LNCAP (cell line): ENCODE results near the gene ANKLE1.

ENCODE experiments used
- TF ChIP-seq, protein P1 (sequence below): fragments of 450-650 bp; IDR thresholded peaks from 2 replicates; pipeline ENCODE4 v1.5.1; 2017; ENCODE audit warnings: mild to moderate bottlenecking

The ANKLE1 gene, protein sequence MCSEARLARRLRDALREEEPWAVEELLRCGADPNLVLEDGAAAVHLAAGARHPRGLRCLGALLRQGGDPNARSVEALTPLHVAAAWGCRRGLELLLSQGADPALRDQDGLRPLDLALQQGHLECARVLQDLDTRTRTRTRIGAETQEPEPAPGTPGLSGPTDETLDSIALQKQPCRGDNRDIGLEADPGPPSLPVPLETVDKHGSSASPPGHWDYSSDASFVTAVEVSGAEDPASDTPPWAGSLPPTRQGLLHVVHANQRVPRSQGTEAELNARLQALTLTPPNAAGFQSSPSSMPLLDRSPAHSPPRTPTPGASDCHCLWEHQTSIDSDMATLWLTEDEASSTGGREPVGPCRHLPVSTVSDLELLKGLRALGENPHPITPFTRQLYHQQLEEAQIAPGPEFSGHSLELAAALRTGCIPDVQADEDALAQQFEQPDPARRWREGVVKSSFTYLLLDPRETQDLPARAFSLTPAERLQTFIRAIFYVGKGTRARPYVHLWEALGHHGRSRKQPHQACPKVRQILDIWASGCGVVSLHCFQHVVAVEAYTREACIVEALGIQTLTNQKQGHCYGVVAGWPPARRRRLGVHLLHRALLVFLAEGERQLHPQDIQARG

DNA sequence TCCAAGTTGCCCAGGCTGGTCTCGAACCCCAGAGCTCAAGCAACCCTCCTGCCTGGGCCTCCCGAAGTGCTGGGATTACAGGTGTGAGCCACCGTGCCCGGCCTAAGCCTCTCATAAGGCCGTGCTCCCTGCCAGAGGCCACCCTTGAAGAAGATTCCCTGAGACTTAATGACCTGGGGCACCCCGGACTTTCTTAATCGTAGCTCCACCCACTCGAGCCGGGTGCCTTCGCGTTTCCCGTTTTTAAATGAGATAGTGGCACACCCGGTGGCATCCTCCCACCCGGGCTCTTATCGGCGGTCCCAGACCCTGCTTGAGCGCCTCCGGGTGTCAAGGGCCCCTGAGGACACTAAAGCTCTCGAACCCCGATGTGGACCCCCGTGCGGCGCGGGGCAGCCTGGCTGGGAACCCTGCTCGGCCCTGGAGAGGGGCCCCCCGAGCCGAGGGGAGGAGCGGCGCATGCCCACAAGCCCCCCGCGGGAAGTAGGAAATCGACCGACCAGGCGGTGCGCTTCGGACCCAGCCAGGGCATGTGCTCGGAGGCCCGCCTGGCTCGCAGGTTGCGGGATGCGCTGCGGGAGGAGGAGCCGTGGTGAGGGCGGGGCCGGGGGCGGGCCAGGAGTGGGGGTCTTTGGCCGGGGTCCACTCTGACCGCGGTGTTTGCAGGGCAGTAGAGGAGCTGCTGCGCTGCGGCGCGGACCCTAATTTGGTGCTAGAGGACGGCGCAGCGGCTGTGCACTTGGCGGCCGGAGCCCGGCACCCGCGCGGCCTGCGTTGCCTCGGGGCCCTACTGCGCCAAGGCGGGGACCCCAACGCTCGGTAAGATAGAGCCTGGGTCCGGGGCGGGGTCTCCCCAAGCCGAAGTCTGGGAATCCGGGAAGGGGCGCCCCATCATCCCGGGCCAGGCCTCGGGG is at the start of gene ANKLE1:
ANKLE1 (plus strand) TSS at position 511 of the 914 bp plus-strand sequence; CDS start at position 531, 20 bp downstream.
- TF ChIP-seq, protein P1, sequence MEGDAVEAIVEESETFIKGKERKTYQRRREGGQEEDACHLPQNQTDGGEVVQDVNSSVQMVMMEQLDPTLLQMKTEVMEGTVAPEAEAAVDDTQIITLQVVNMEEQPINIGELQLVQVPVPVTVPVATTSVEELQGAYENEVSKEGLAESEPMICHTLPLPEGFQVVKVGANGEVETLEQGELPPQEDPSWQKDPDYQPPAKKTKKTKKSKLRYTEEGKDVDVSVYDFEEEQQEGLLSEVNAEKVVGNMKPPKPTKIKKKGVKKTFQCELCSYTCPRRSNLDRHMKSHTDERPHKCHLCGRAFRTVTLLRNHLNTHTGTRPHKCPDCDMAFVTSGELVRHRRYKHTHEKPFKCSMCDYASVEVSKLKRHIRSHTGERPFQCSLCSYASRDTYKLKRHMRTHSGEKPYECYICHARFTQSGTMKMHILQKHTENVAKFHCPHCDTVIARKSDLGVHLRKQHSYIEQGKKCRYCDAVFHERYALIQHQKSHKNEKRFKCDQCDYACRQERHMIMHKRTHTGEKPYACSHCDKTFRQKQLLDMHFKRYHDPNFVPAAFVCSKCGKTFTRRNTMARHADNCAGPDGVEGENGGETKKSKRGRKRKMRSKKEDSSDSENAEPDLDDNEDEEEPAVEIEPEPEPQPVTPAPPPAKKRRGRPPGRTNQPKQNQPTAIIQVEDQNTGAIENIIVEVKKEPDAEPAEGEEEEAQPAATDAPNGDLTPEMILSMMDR = no peak

DNA sequence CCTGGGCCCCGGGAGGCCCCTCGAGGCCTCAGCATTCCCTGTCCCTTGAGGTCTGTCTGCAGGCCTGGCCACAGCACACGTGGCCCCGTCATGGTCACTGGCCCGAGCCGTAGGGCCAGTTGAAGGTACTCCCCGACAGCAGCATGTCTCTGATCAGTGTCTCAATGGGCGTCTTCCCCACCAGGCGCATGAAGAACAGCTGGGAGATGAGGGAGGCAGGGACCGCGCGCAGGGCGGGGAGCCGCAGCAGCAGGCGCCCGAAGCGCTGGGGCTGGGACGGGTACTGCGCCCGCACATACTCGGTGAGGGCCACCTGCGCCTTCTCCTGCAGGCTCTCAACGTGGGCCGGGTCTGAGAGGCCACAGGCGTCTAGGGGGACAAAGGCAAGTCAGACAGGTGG is 49.4 kb upstream of the ANKLE1 start:
- TF ChIP-seq, protein P1 = no peak

DNA sequence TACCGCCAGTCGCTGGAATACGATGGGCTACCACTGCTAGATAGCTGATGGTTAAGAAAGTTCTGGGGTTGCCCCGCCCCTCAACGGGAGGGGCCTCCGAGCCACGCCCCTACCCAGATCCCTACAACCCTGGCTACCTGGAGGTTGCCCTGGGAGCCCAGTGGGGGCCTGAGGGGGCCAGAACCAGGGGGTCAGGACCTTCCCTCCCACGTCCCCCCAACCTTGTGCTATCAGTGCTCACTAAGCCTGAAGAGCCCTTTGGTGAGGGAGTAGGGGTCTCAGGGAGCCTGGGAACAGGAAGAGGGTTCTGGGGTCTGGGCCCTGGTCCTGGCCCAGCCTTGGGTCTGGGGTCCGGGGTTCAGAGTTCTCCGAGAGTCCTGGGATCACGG is 46.8 kb upstream of the ANKLE1 start:
- TF ChIP-seq, protein P1 = no peak

DNA sequence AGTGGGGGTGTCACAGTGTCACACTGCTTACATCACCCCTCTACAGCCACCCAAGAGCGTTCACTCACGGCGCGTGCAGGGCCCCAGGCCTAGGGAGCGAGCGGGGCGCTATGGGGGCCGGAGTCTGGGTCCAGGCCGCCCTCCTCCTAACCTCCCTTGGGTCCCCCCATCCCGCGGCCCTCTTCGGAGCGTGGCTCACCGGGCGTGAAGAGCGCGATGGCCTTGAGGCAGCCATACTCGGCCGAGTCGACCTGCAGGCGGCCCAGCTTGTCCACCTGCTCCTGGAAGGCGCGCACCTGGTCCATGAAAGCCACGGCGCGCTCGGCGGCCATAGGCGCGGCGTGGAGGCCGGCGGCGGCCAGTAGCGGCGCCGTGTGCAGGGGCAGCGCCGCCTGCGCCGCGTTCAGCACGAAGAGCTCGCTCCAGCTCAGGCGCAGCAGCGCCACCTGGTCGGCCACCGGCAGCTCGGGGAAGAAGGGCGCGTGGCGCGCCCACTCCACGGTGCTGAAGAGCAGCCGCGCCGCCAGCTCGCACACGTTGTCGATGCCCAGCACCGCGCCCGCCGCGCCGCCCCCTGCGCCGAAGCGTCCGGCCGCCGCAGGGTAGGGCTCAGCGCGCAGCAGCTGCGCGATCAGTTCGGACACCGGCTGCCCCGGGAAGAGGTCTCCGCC is 46.3 kb upstream of the ANKLE1 start:
- TF ChIP-seq, protein P1 = peak; percentile 53

DNA sequence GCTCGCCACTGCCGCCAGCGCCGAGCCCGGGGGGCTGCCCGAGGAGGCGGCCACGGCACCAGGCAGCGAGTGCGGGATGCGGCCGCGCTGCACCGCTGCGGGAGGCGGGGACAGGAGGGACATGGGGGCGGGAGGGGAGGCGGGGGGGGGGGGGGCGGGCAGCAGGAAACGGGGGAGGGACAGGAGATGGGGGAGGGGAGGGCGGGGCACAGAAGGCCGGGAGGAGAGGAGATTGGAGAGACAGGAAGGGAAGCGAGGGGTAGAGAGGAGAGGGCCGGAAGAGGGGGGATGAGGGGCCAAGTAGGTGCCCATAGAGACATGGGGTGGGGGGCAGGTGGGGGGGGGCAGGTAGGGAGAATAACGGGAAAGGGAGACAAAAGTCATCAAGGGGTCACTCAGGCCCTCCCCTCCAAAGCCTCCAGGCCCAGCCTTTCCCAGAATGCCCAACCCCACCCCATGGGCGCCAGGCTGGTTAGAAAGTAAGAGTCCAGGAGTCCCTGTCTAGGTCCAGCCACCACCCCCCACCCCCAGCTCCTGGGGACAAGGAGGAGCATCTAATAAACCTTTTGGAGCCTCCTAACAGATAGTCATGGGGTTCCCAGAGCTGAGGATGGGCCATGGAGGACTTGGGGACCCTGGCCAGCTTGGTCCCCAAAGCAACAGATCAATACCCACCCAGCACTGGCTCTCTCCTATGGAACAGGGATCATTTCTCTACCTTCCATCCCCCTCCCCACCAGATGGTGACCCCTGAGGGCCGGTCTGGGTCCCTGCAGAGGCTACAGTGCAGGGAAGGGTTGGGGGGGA is 45.5 kb upstream of the ANKLE1 start:
- TF ChIP-seq, protein P1 = no peak

DNA sequence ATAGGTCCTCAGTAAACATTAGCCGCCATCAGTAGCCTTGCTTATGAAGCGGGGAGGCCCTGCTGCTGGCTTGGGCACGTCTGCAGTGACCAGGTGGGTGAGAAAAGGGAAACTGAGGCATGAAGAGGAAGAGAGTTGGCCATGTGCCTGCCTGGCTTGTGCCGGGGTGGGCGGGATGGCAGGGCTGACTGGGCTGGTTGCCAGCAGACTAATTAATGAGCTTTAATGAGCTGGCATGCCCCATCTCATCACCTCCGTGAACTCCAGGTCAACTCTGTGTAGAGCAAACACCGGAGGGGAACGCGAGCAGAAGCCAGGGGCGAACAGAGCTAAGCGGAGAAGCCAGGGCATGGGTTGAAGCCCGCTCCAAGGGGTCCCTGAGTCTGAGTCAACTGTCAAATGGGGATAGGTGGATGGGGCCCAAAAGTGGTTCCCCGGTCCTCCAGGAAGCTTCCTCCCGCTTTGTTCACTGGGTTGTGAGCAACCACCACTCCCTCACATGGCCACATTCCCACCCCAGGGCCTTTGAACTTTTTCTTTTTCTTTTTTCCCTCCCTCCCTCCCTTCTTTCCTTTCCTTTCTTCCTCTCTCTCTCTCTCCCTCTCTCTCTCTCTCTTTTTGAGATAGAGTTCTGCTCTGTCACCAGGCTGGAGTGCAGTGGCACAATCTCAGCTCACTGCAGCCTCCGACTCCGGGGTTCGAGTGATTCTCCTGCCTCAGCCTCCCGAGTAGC is 44.7 kb upstream of the ANKLE1 start:
- TF ChIP-seq, protein P1 = no peak
